ENCODE data around the gene MXD4. TPM values are rescaled to one million over a fixed set of nuclear protein-coding genes. Genes with fewer than 3 reads are reported as not detected.

MXD4 gene
- total RNA-seq, 1 experiment from 2014 or later, result 20.4 TPM

- no peak for TF ChIP-seq MAX (CRISPR knock-in tag; IDR thresholded peaks at IDR 0.05)
Observed at GRCh38 chr4:2281575-2282343, 19.9 kb upstream of the MXD4 start (continued).

- TF ChIP-seq ATF6 (CRISPR knock-in tag; IDR thresholded peaks at IDR 0.05), result no peak
- no peak for TF ChIP-seq NFATC4 (CRISPR knock-in tag; IDR thresholded peaks at IDR 0.05)
- TF ChIP-seq OVOL2 (CRISPR knock-in tag; IDR thresholded peaks at IDR 0.05; ENCODE audit: borderline replicate concordance), result no peak
- TF ChIP-seq ZNF396 (CRISPR knock-in tag; IDR thresholded peaks at IDR 0.05; ENCODE audit: borderline replicate concordance), result no peak
- no peak for TF ChIP-seq ZBTB21 (CRISPR knock-in tag; IDR thresholded peaks at IDR 0.05; ENCODE audit: borderline replicate concordance)
- no peak for TF ChIP-seq SOX15 (CRISPR knock-in tag; IDR thresholded peaks at IDR 0.05)
- no peak for TF ChIP-seq CREB1 (CRISPR knock-in tag; IDR thresholded peaks at IDR 0.05)
- TF ChIP-seq ZNF532 (CRISPR knock-in tag; IDR thresholded peaks at IDR 0.05; ENCODE audit: borderline replicate concordance), result no peak
- no peak for TF ChIP-seq E2F5 (CRISPR knock-in tag; IDR thresholded peaks at IDR 0.05)
- TF ChIP-seq ZNF138 (CRISPR knock-in tag; conservative IDR thresholded peaks at IDR 0.05), result no peak
- TF ChIP-seq JAZF1 (CRISPR knock-in tag; IDR thresholded peaks at IDR 0.05), result no peak
- Mint-ChIP-seq H3K27me3 (ENCODE audit: low read depth) (no peaks in the 10 kb centered on the region; the same call in 1 of the 2 replicates), H3K36me3 (no peaks in the 10 kb centered on the region), H3K4me1 (no peaks in the 10 kb centered on the region), H3K27ac (no peak overlapping the region), H3K9me3 (no peaks in the 10 kb centered on the region), H3K4me3 (no peak overlapping the region)
- CTCF ChIA-PET, result no interaction called here
- POLR2A ChIA-PET, result no interaction called here
- no peak for ATAC-seq
- DNase-seq (ENCODE audit: low spot score), result no peak
Observed at GRCh38 chr4:2280531-2281300, 18.8 kb upstream of the MXD4 start.

- Mint-ChIP-seq H3K4me1 (no peaks in the 10 kb centered on the region), H3K4me3 (no peak overlapping the region), H3K36me3 (no peaks in the 10 kb centered on the region), H3K27ac (no peak overlapping the region), H3K9me3 (no peaks in the 10 kb centered on the region), H3K27me3 (ENCODE audit: low read depth) (no peaks in the 10 kb centered on the region; the same call in 1 of the 2 replicates)
- ChIA-PET POLR2A (interaction anchor here (0.7 kb wide), 1 partner anchor 116 kb away, joined by 5 read pairs; no protein-coding TSS in a partner anchor), CTCF (no interaction called here)
- DNase-seq (ENCODE audit: low spot score) (no peak), ATAC-seq (no peak)
- no peak for TF ChIP-seq CREB1 (CRISPR knock-in tag; IDR thresholded peaks at IDR 0.05)
- TF ChIP-seq JAZF1 (CRISPR knock-in tag; IDR thresholded peaks at IDR 0.05), result no peak
- TF ChIP-seq ZNF219 (CRISPR knock-in tag; IDR thresholded peaks at IDR 0.05; ENCODE audit: borderline replicate concordance), result no peak
- TF ChIP-seq MLX (CRISPR knock-in tag; IDR thresholded peaks at IDR 0.05), result no peak
- TF ChIP-seq ATF2 (CRISPR knock-in tag; IDR thresholded peaks at IDR 0.05; ENCODE audit: borderline replicate concordance, low read depth), result no peak
- no peak for TF ChIP-seq NFATC4 (CRISPR knock-in tag; IDR thresholded peaks at IDR 0.05)
- no peak for TF ChIP-seq PRRX2 (CRISPR knock-in tag; IDR thresholded peaks at IDR 0.05)
- TF ChIP-seq GABPB1 (CRISPR knock-in tag; IDR thresholded peaks at IDR 0.05), result no peak
- no peak for TF ChIP-seq PREB (CRISPR knock-in tag; IDR thresholded peaks at IDR 0.05; ENCODE audit: borderline replicate concordance)
- TF ChIP-seq ZNF671 (CRISPR knock-in tag; IDR thresholded peaks at IDR 0.05), result no peak
Observed at GRCh38 chr4:2277956-2278355, 16.0 kb upstream of the MXD4 start.

Measured in WTC11 (cell line).